K562 (cell line): ENCODE results near the gene FXYD3. TPM values are rescaled to one million over a fixed set of nuclear protein-coding genes. Genes with fewer than 3 reads are reported as not detected.

Source experiments
- ATF3 ChIP-seq, 2 experiments: fragments of 450-650 bp in 1 of 2; sonication (generic) in 1 of 2; formaldehyde crosslinking in 1 of 2; IDR thresholded peaks in 1 of 2; conservative IDR thresholded peaks in 1 of 2; 2 replicates each; pipeline versions ENCODE4 v1.6.1 to v1.8.1; 2016 to 2023; ENCODE audit warnings: mild to moderate bottlenecking in 2 of 2, moderate library complexity in 2 of 2, inconsistent platforms in 1 of 2, missing genetic modification reagents in 1 of 2
- CAMTA2 ChIP-seq: fragments of 250-450 bp; sonication (Bioruptor Pico); conservative IDR thresholded peaks from 2 replicates; pipeline ENCODE4 v1.5.1; 2022
- ETS1 ChIP-seq: conservative IDR thresholded peaks from 2 replicates; pipeline ENCODE4 v1.6.1; 2011; ENCODE audit warnings: low read depth, mild to moderate bottlenecking, low read length; ENCODE audit not compliant: control insufficient read depth
- FOXM1 ChIP-seq, 2 experiments: fragments of 450-650 bp in 1 of 2; sonication (generic) in 1 of 2; formaldehyde crosslinking in 1 of 2; IDR thresholded peaks; 2 replicates each; pipeline versions ENCODE4 v1.6.1 to v1.9.0; 2017 to 2022; ENCODE audit warnings: low read depth in 2 of 2, mild to moderate bottlenecking in 2 of 2, missing genetic modification reagents in 1 of 2, moderate library complexity in 1 of 2
- HDAC6 ChIP-seq: IDR thresholded peaks from 2 replicates; pipeline ENCODE4 v1.6.1; 2012; ENCODE audit warnings: low read depth, mild to moderate bottlenecking, control low read depth, inconsistent platforms, low read length, moderate library complexity
- JUND ChIP-seq, 2 experiments: IDR thresholded peaks; 2 replicates in 1 of 2; 3 replicates in 1 of 2; pipeline ENCODE4 v1.6.1; 2011; ENCODE audit warnings: borderline replicate concordance in 2 of 2, low read depth in 2 of 2, low read length in 2 of 2, improper control_type of control experiment in 1 of 2, missing biosample characterization in 1 of 2, missing genetic modification characterization in 1 of 2, missing genetic modification reagents in 1 of 2
- KLF6 ChIP-seq: fragments of 250-450 bp; sonication (Bioruptor Pico); IDR thresholded peaks from 2 replicates; pipeline ENCODE4 v1.4.0; 2020; ENCODE audit warnings: mild to moderate bottlenecking, moderate library complexity, borderline replicate concordance
- MYC ChIP-seq, 2 experiments: fragments of 250-450 bp in 1 of 2; sonication (Bioruptor Pico) in 1 of 2; IDR thresholded peaks; 2 replicates each; pipeline versions ENCODE4 v1.5.1 to v1.6.1; 2012 to 2021; ENCODE audit warnings: low read depth in 2 of 2, borderline replicate concordance in 1 of 2, improper control_type of control experiment in 1 of 2, low read length in 1 of 2, mild to moderate bottlenecking in 1 of 2, moderate library complexity in 1 of 2
- NR3C1 ChIP-seq: sonication (generic); formaldehyde crosslinking; IDR thresholded peaks from 2 replicates; pipeline ENCODE4 v1.8.1; 2022; ENCODE audit warnings: missing genetic modification reagents
- PKNOX1 ChIP-seq: fragments of 450-650 bp; IDR thresholded peaks from 2 replicates; pipeline ENCODE4 v1.6.1; 2016
- SMAD3 ChIP-seq: fragments of 450-650 bp; formaldehyde crosslinking; conservative IDR thresholded peaks from 2 replicates; pipeline ENCODE4 v1.4.0; 2020; ENCODE audit warnings: mild to moderate bottlenecking
- SRSF9 ChIP-seq: fragments of 200-400 bp; formaldehyde crosslinking; IDR thresholded peaks from 2 replicates; pipeline ENCODE4 v1.6.1; 2017; ENCODE audit warnings: low read depth, low read length, borderline replicate concordance
- TCF15 ChIP-seq: fragments of 250-450 bp; sonication (Bioruptor Pico); IDR thresholded peaks from 2 replicates; pipeline ENCODE4 v1.8.0; 2022; ENCODE audit warnings: moderate library complexity, mild to moderate bottlenecking, inconsistent platforms
- THAP7 ChIP-seq: fragments of 250-450 bp; sonication (Bioruptor Pico); IDR thresholded peaks from 2 replicates; pipeline ENCODE4 v1.5.0; 2021
- ZHX1 ChIP-seq: fragments of 150-350 bp; conservative IDR thresholded peaks from 2 replicates; pipeline ENCODE4 v1.6.1; 2014; ENCODE audit warnings: low read length
- ZNF134 ChIP-seq: fragments of 250-450 bp; sonication (Bioruptor Pico); conservative IDR thresholded peaks from 2 replicates; pipeline ENCODE4 v1.4.0; 2020
- ZNF239 ChIP-seq: fragments of 250-450 bp; sonication (Bioruptor Pico); IDR thresholded peaks from 2 replicates; pipeline ENCODE4 v1.4.0; 2020; ENCODE audit warnings: mild to moderate bottlenecking
- polyA plus RNA-seq, 8 experiments: library from polyadenylated mRNA; depleted of rRNA in 4 of 8; stranded (reverse) in 5 of 8; unstranded in 3 of 8; fragments of >200 nt; fragmentation: Nextera tagmentation in 2 of 8; fragmentation: Illumina TruSeq in 1 of 8; extraction: Ambion mirVana in 2 of 8; extraction: Trizol in 1 of 8; gene quantifications; 2 replicates each; pipeline versions ENCODE4 v1.2.1 to v1.2.3, GENCODE V29; 2011 to 2014; ENCODE audit warnings: inconsistent platforms in 1 of 8, missing spikeins in 1 of 8
- total RNA-seq, 7 experiments: library from RNA; depleted of rRNA in 6 of 7; stranded (reverse); fragments of >200 nt in 6 of 7; fragmentation: Illumina TruSeq in 2 of 7; extraction: Trizol in 2 of 7; gene quantifications; 2 replicates each; pipeline versions ENCODE4 v1.2.1 to v1.2.3, GENCODE V29; 2011 to 2021; ENCODE audit warnings: low replicate concordance in 1 of 7

FXYD3 gene
- total and polyA plus RNA-seq, 9 of the 15 experiments (the other 6 are each of a cell fraction or from before 2014, with no cell fraction given): 0.24 TPM; not detected in 8

GRCh38 chr19:35165200-35166058 is 49.8 kb downstream of the FXYD3 start (continued):
- TF ChIP-seq ZHX1 (no peak), CAMTA2 (0 out of 2 replicates have a peak, but pooled peaks have one; percentile 47), JUND (IDR thresholded peaks at IDR 0.05; ENCODE audit: borderline replicate concordance, low read depth, low read length) (no peak), JUND (tag; IDR thresholded peaks at IDR 0.05; ENCODE audit: borderline replicate concordance, low read depth, low read length) (peak; percentile 44; the same call in 1 of the 3 replicates), TCF15 (CRISPR knock-in tag) (peak; percentile 94), NR3C1 (no peak), ATF3 (IDR thresholded peaks at IDR 0.05) (no peak), ATF3 (CRISPR knock-in tag; conservative IDR thresholded peaks at IDR 0.05) (no peak), MYC (IDR thresholded peaks at IDR 0.05; ENCODE audit: low read depth, low read length) (no peak), MYC (CRISPR knock-in tag; IDR thresholded peaks at IDR 0.05; ENCODE audit: borderline replicate concordance, low read depth) (peak; percentile 96), ETS1 (no peak), THAP7 (peak; percentile 62; the same call in 1 of the 2 replicates), SRSF9 (no peak), ZNF134 (CRISPR knock-in tag) (peak; percentile 57; the same call in 1 of the 2 replicates), HDAC6 (no peak), SMAD3 (peak; percentile 66; the same call in 1 of the 2 replicates), ZNF239 (peak; percentile 48; the same call in 1 of the 2 replicates), FOXM1 (IDR thresholded peaks at IDR 0.05; ENCODE audit: low read depth) (no peak), FOXM1 (CRISPR knock-in tag; IDR thresholded peaks at IDR 0.05; ENCODE audit: low read depth) (no peak), PKNOX1 (peak; percentile 51), KLF6 (CRISPR knock-in tag) (peak; percentile 93)
